CD1c-positive myeloid dendritic cell (primary cell): Measurements from ENCODE around the gene RBM20.
A peak's percentile ranks its signal among the peaks of the same experiment; 100 is the strongest.
"Not testable (repeated sequence)": the region's sequence is repeated elsewhere in the genome, so short reads cannot be mapped to it uniquely, and the experiment has no call there.

Experiments
- DNase-seq: peaks from one replicate; pipeline ENCODE4 v3.0.0-alpha.2; 2016; ENCODE audit errors: extremely low spot score

Gene RBM20

DNA sequence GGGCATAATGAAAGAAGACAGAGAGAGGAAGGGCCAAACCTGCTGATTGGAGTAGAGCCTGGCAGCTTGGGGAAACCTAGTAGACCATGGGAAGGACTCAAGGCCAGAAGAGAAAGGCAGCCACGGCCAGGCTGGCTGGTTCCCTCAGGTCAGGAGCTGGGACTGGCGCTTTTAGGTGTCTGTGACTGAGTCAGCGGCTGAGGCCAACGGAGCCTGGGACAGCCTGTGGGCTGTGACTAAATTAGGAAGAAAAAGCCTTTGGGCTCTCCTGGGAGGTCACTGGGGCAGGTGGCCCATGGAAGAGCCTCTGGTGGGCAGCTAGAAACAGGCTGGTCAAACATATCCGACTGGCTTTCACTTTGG, 118.7 kb downstream of the RBM20 start:
- DNase-seq, result no peak

DNA sequence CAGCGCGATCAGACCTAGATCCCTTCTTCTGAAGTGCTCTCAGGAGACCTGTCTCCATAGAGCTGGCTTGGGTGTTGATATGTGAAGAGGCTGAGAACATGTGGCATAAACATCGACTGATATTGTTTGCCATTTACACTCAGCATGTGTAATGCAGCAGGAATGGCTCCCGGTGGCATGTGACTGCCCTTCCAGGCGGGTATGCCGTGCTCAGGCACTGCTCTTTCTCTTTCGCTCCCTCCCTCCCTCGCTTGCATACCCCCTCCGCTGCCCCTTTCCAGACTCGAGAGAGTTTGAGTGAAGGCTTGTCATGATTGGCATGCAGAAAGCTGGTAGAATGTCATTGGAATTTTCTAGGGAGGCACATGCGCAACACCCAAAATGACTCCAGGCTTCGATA, 120.2 kb downstream of the RBM20 start:
- no peak for DNase-seq

DNA sequence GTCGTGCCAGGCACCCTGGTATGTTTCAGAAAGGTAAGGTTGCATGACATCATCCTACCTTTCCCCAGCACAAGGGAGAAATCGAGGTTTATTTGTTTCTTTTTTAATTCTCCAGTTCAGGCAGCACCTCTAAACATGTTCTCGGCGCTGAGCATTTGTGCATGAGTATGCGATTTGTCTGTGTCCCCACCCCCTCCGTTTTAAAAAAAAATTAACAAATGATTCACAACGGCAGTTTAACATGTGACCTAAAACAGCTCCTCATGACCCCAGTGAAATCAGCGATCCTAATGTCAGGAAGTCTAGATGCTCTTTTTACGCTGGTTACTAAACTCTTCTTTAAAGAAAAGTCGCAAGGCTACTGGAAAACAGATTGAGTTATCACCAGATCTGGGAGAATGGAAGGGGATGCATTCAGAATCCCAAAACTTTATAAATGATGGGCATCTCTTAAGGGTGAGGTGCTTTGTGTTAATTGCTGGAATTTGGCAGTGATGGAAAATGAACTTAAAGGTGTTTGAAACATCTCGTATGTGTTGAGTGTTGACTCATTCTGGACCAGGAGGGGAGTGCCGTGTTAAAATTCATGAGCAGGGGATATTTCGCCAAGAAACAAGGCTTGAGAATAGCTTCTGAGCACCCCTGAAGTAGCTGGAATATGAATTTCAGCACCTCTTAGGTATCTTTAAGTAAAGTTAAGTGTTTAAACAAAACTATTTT, 120.8 kb downstream of the RBM20 start:
- no peak for DNase-seq

DNA sequence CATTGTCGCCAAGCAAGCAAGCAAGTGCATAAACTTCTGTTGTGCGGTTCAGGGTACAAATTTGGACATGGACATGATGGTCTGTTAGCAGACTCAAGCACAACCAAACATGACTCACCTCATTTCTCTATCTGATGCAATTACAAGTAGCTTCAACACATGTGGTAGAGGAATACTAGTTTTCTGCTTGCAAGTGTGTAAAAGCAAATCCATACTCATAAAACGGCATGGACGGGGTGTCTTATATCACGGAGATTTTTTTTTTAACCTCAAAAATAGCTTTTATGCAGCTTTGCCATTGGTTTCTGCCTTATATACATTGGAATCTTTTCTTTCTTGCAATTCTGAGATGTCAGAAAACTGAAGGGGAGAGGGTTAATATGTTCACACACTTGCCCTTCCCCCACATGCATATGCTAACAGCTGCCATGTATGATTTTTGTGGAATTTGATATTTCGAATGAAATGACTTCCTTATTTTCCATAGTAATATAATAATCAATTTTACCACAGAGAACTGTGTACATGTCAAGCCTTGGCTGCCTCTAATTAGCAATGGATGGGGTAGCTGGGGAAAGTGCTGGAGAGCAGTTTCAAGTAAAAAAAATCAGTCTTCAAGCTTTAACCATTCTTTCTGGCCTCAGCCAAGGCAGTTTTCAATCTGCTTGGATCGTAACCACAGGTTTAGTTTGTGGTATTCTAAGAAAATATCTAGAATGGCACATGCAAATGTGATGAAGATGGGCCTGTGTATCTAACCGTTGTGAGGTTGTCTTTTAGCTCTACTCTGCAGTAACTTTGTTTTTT, 121.6 kb downstream of the RBM20 start:
- DNase-seq, result no peak

DNA sequence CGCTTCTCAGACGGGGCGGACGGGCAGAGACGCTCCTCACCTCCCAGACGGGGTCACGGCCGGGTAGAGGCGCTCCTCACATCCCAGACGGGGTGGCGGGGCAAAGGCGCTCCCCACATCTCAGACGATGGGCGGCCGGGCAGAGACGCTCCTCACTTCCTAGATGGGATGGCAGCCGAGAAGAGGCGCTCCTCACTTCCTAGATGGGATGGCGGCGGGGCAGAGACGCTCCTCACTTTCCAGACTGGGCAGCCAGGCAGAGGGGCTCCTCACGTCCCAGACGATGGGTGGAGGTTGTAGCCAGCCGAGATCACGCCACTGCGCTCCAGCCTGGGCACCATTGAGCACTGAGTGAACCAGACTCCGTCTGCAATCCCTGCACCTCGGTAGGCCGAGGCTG, 123.5 kb downstream of the RBM20 start:
- DNase-seq, result not testable (repeated sequence)

DNA sequence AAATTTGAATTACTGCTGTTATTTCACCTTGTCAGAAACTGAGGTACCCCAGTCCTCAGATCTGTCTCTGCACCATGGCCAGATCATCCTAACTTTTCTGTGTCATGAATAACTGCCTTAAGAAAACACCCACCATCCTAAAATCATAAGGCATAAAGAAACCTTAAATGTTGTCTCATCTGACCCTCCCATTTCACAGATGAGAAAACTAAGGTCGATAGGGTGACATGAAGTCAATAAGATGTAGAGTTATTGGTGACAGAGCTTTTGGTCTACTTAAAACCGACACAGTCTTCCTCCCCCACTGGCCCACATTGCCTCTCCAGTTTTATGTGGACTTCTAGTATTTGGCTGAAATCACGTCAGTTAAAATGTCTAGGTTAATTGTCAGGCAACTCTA, 126.1 kb downstream of the RBM20 start:
- DNase-seq, result no peak

DNA sequence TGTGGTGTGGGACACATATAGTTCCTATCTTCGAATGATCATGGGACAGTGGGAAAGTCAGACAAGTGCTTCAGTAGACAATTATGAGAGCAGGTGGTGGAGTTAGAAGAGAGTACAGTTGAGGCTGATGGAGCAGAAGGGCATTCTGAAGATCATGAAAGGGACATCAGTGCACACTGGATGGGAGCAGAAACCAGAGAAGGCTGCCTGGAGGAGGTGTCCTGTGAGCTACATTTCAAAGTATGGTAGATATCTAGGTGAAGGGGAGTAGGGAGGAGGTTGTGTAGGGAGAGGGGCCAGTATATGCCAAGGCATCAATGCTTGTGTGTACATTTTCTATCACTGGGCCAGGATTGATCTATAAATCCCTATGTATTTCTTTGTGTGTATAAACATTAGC, 127.3 kb downstream of the RBM20 start:
- DNase-seq, result no peak

DNA sequence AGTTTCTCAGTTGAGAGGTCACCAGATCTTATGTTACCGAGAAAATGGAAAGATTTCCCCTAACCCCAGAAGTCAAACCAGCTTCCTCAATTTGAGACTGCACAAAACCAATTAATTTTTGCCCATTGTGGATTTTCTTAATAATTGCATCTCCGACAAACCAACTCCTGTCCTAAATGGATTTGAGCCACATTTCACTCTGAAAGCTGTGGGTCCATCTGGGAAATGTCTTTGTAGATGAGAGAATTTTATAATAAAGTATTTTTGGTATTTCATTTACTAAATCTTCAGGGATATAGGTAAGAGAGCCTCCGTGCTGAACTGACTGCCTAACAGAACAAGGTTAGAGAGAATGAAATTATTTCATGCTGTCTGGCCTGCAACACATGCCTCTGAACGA, 127.9 kb downstream of the RBM20 start:
- DNase-seq, result no peak

DNA sequence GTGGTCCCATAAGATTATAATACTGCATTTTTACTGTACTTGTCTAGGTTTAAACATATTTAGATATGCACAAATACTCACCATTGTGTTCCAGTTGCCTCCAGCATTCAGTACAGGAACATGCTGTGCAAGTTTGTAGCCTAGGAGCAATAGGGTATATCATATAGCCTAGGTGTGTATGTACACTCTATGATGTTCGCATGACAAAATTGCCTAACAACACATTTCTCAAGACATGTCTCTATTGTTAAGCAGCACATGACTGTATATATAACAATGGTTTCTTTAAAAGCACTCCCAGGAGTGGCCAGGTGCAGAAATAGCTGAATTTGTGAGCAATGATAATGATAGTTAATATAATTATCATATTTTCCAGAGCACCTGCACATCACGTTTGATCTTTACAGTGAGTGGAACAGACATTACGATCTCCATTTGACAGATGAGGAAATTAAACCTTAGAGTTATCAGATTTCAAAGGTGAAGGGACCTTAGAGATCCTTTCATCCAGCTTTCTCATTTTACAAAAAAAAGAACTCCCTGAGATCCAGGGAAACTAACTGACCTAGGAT, 128.4 kb downstream of the RBM20 start:
- DNase-seq, result no peak

DNA sequence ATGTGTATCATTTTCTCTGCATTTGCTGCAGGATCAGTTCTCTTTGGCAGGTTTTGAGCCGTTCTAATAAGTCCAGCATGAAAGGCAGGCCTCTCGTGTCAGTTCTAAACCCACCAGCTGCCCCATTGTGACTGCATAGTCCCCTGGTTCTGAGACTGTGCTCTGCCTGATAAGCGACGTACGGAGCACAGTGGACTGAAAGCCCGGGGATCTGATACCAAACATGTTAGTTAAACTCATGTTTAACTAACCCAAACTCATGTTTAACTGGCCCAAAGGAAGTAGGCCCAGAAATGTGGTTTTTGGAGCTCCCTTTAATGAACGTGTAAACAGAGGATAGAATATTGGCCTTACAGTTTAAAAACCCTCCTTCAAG, 129.5 kb downstream of the RBM20 start:
- no peak for DNase-seq

DNA sequence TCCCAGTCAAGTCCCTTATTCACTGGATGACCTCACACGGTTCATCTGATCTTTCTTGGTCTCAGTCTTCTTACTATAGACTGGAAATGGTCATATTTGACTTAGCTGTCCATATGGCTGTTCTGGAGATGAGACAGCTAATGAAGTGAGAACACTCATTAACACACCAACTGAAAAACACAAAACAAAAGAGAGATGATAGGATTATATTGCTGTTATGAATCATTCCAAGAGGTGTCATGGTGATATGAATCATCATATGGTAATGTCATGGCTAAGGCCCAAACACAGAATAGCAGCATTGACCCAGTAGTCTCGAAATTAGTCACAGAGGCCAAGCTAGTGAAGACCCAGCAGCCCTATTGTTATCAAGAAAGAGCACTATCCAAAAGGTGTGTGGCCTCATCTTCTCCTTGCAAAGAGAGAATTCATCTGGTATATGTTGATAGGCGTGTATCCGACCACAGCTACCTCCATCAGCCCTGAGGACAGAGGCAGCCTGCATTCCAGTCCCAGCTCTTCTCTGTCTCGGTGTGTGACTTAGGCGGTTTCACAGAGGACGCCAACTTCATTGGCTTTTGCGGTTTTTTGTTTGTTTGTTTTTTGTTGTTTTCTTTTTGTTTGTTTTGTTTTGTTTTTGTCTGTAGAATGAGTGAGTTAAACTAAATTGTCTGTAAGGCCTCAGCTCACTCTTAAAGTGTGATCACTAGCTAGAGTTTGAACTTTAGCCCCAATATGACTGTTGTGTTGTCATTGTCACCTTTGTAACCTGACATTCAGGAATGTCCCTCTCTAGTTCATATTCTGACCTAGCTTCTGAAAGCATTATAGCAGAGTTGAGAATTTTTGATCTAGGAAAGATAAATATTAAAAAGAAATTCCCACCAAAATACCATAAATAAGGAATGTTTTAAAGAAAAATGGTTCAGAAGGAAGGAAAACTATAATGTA, 130.2 kb downstream of the RBM20 start:
- DNase-seq, result no peak

DNA sequence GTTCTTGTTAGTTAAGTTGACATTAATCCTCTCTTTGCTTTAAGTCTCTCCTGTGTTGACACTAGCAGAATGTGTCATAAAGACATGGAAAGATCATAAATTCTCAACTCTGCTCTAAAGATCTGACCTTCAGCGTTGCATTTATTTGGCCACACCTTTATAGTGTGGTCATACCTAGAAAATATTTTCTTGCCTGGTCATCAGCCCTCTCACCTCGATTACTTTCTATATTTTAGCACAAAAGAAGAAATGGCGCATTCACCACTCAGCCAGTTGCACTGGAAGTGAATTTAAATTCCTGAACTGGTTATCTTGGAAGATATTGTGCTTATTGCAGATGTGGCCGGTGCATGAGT, 130.9 kb downstream of the RBM20 start:
- no peak for DNase-seq

DNA sequence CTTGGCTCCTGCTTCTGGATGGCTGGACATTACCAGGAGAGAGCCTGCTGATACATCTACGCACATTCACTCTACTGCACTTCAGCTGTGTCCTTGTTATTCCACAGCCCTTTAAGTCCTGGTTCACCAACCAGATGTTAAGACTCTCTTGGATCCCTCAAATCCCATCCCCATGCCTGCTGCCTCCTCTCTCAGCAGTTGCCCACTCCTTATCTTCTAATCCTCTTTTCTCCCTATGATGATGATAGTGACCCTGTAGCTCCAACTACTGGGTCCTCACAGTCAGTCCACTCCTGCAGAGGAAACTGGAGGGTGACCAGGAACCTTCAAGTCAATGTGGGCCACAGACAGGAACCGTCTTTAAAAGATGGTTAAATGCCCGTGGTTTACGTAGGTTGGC, 131.3 kb downstream of the RBM20 start:
- DNase-seq, result no peak

DNA sequence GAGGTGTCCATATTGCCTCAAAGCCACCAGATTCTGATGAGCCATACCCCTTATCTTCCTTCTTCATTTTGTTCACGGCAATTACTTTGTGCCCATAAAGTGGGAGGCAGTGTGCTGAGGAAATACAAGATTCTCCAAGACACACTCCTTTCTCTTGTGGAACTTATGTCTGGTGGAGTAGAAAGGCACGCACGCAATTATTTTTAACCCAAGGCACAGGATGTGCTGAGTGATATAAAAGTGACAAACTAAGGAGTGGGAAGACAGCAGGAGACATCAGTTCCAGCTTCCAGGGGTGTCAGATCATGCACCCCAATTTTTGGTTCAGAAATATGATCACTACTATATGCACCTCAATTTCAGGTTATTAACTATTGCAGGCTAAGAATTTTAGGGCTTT, 132.9 kb downstream of the RBM20 start:
- DNase-seq, result no peak

DNA sequence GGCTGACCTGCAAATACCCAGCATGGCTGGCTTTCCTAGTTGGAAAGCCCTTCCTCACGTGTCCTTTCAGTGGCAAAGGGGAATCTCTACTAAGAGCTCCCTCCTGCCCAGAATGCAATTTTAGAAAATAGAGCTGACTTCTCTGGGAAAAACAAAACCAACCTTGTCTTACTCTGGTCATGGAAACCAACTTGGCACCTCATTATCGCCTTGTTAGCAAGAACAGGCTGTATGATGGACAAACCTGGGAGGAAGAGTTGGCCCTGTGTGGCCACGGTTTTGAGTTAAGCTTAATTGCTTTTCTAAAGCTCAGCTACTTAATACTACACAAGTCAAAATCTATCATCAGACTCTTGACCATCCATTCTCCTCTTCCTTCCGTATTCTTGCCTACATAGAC, 133.5 kb downstream of the RBM20 start:
- DNase-seq, result no peak

DNA sequence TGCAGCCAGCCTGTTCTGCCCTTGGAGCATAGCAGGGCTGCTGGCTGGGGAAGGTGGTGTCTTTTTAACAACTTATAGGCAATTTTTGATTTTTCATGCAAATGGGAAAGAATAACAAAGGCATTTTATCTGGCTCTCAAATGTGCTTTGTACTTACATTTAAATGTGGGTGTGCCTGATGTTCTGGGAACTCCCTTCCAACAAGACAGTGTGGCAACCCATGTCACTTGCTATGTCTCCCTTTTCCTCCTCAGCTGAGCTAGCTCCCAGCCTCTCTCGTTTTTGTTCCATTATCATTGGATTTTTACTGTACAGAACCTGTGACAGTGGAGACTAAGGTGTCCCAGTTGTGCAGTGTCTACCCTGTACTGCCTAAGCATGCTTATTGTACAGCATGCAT, 134.1 kb downstream of the RBM20 start:
- no peak for DNase-seq

DNA sequence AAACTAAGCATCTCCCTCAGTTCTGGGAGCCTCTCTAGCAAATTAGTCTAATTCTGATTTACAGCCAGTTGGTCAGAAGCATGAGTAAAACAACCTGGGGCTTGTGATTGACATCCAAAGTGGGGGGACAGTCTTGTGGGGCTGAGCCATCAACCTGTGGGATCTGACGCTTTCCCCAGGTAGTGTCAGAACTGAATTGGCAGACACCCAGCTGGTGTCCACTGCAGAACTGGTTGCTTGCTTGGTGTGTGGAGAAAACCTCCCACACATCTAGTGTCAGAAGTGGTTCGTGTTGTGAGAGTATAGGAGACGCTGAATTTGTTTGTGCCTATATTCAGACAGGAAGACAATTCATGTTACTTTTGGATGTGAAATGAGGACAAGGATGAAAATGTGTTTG, 135.4 kb downstream of the RBM20 start:
- no peak for DNase-seq

DNA sequence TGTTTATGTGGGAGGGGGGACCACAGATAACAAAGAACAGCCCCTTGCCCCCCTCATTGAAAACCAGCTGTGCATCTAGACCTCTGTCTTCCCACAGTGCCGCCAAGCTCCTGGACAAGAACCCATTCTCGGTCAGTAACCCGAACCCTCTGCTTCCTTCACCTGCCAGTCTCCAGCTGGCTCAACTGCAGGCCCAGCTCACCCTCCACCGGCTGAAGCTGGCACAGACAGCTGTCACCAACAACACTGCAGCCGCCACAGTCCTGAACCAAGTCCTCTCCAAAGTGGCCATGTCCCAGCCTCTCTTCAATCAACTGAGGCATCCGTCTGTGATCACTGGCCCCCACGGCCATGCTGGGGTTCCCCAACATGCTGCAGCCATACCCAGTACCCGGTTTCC, 136.6 kb downstream of the RBM20 start:
- no peak for DNase-seq

DNA sequence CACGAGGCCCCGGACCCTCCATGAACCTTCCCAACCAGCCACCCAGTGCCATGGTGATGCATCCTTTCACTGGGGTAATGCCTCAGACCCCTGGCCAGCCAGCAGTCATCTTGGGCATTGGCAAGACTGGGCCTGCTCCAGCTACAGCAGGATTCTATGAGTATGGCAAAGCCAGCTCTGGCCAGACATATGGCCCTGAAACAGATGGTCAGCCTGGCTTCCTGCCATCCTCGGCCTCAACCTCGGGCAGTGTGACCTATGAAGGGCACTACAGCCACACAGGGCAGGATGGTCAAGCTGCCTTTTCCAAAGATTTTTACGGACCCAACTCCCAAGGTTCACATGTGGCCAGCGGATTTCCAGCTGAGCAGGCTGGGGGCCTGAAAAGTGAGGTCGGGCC, 137.0 kb downstream of the RBM20 start:
- no peak for DNase-seq

DNA sequence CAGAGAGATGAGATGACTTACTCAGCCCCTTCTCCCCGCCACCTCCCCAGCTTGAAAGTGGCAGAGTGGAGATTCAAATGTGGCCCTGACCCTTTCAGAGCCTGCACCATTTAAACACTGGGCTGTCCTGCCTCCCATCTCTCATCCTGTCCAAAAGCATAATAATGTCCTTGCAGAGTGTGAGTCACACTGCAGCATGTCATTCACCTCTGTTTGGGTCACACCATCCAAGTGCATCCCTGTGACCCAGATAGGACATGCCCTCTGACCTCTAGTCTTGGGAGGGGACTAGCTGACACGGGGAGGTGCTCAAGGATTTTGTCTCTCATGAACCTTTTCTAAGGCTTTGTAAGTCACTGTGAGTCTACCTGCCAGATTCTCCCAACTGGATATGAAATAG, 138.5 kb downstream of the RBM20 start:
- no peak for DNase-seq

DNA sequence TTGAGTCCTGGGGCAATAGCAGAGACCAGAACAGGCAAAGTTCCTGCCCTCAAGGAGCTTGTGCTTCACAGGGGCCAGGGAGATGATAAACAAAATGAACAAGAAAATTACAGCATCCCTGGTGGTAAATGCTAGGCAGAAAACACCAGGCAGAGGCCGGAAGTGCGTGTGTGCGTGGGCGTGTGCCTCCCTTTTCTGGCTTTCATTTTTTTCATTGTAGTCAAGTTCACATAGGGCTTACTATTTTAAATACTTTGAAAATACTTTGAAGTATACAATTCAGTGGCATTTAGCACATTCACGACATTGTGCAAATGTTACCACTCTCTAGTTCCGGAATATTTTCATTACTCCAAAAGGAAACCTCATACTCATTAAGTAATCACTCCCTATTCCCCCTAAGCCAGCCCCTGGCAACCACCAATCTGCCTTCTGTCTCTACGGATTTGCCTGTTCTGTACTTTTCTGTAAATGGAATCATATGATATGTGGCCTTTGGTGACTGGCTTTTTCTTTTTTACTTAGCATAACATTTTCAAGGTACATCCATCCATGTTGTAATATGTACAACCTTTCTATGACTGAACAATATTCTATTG, 139.5 kb downstream of the RBM20 start:
- DNase-seq, result peak; percentile 4

DNA sequence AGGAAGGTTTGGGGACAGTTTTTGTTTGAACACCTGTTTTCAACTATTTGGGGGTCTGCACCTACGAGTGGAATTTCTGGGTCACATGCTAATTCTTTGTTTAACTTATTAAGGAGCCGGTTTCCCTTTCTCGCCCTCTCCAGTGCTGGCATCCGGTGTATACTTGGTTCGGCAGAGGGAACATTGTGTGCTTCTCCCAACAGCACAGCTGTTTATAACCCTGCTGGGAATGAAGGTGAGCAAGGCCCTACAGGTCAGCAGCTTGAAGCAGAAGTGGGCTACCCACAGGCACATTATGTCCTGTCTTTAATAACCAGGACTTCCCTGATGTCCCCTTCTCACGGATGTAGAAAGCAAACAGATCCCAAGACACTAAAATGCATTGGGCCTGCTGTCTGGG, 140.1 kb downstream of the RBM20 start:
- no peak for DNase-seq
